NB4 (cell line): Measurements from ENCODE around the gene GALNTL6.

ENCODE experiments used
- CTCF ChIP-seq: IDR thresholded peaks from one replicate; pipeline ENCODE4 v1.5.1; 2012; ENCODE audit warnings: low read depth, low read length
- POLR2A ChIP-seq: IDR thresholded peaks from 2 replicates; pipeline ENCODE4 v1.6.1; 2011; ENCODE audit warnings: mild to moderate bottlenecking; ENCODE audit not compliant: insufficient read length; ENCODE audit errors: extremely low read depth

- TF ChIP-seq CTCF (no peak), POLR2A (no peak)
Observed at GRCh38 chr4:172750910-172751309, 937.7 kb downstream of the GALNTL6 start.
